Activated CD8-positive, alpha-beta memory T cell treated with anti-CD3 and anti-CD28 coated beads, Interleukin-2, amount 50 U/mL, for 48 hours (primary cell): ENCODE results near the gene THADA.
"Not testable (repeated sequence)": the region's sequence is repeated elsewhere in the genome, so short reads cannot be mapped to it uniquely, and the experiment has no call there.

ENCODE experiments used
- DNase-seq: peaks from one replicate; pipeline ENCODE4 v3.0.0-alpha.2; 2020

THADA gene

GRCh38 chr2:43314299-43314927 is 281.4 kb downstream of the THADA start:
- DNase-seq, result no peak

GRCh38 chr2:43313642-43314017 is 282.2 kb downstream of the THADA start:
- no peak for DNase-seq

GRCh38 chr2:43312755-43313641 is 282.8 kb downstream of the THADA start:
- no peak for DNase-seq

- no peak for DNase-seq
These were observed 284.6 kb downstream of the THADA start for GRCh38 chr2:43311276-43311675.

- no peak for DNase-seq
These were observed 285.9 kb downstream of the THADA start for GRCh38 chr2:43309935-43310334.

GRCh38 chr2:43307973-43308372 is 287.9 kb downstream of the THADA start:
- DNase-seq, result no peak

- no peak for DNase-seq
These were observed 288.8 kb downstream of the THADA start for GRCh38 chr2:43307046-43307445.

GRCh38 chr2:43306197-43306596 is 289.6 kb downstream of the THADA start:
- DNase-seq, result no peak

GRCh38 chr2:43305517-43305916 is 290.3 kb downstream of the THADA start:
- DNase-seq, result no peak

- no peak for DNase-seq
These were observed 290.8 kb downstream of the THADA start for GRCh38 chr2:43305012-43305411.

- no peak for DNase-seq
These were observed 291.9 kb downstream of the THADA start for GRCh38 chr2:43303889-43304288.

- no peak for DNase-seq
These were observed 292.8 kb downstream of the THADA start for GRCh38 chr2:43302961-43303494.

- DNase-seq, result no peak
These were observed 293.5 kb downstream of the THADA start for GRCh38 chr2:43302182-43302960.

- DNase-seq, result no peak
These were observed 294.9 kb downstream of the THADA start for GRCh38 chr2:43300781-43301583.

- no peak for DNase-seq
These were observed 295.6 kb downstream of the THADA start for GRCh38 chr2:43300222-43300621.

GRCh38 chr2:43298500-43298899 is 297.3 kb downstream of the THADA start:
- DNase-seq, result no peak

GRCh38 chr2:43297740-43298139 is 298.1 kb downstream of the THADA start:
- DNase-seq, result not testable (repeated sequence)

GRCh38 chr2:43294973-43295603 is 300.8 kb downstream of the THADA start:
- no peak for DNase-seq

- DNase-seq, result no peak
These were observed 301.8 kb downstream of the THADA start for GRCh38 chr2:43293744-43294695.

GRCh38 chr2:43292851-43293743 is 302.7 kb downstream of the THADA start:
- no peak for DNase-seq
